HG03175 (cell line): ENCODE data around the gene SULT1C4.

Source experiments
- ATAC-seq: cut with Tn5 transposase; IDR thresholded peaks from one replicate; pipeline ENCODE4 v1.9.1; 2021; ENCODE audit warnings: mild to moderate bottlenecking, moderate library complexity; ENCODE audit not compliant: unreplicated experiment

Gene SULT1C4

GRCh38 chr2:108369153-108369552 is 8.6 kb upstream of the SULT1C4 start:
- ATAC-seq: no peak

- no peak for ATAC-seq
Measured at GRCh38 chr2:108370080-108370479, 7.7 kb upstream of the SULT1C4 start.

- no peak for ATAC-seq
Measured at GRCh38 chr2:108376774-108377173, 980 bp upstream of the SULT1C4 start.

GRCh38 chr2:108377401-108377800 is 353 bp upstream of the SULT1C4 start:
- ATAC-seq: no peak

- ATAC-seq: no peak
Measured at GRCh38 chr2:108378851-108379250, 1.1 kb downstream of the SULT1C4 start.

GRCh38 chr2:108382196-108382595 is 4.4 kb downstream of the SULT1C4 start:
- no peak for ATAC-seq

- no peak for ATAC-seq
Measured at GRCh38 chr2:108383146-108383830, 5.5 kb downstream of the SULT1C4 start.

GRCh38 chr2:108384662-108385393 is 7.1 kb downstream of the SULT1C4 start:
- no peak for ATAC-seq

GRCh38 chr2:108385411-108386071 is 7.8 kb downstream of the SULT1C4 start:
- peak; percentile 78 for ATAC-seq

GRCh38 chr2:108388045-108388444 is 10.3 kb downstream of the SULT1C4 start:
- ATAC-seq: no peak

GRCh38 chr2:108390340-108390739 is 12.6 kb downstream of the SULT1C4 start:
- no peak for ATAC-seq

- no peak for ATAC-seq
Measured at GRCh38 chr2:108392029-108392428, 14.3 kb downstream of the SULT1C4 start.

- ATAC-seq: no peak
Measured at GRCh38 chr2:108393197-108393596, 15.4 kb downstream of the SULT1C4 start.

GRCh38 chr2:108395155-108395554 is 17.4 kb downstream of the SULT1C4 start:
- ATAC-seq: no peak

GRCh38 chr2:108396845-108397244 is 19.1 kb downstream of the SULT1C4 start:
- ATAC-seq: no peak

GRCh38 chr2:108399479-108399878 is 21.7 kb downstream of the SULT1C4 start:
- no peak for ATAC-seq

- ATAC-seq: no peak
Measured at GRCh38 chr2:108401800-108402199, 24.0 kb downstream of the SULT1C4 start.

GRCh38 chr2:108403494-108403893 is 25.7 kb downstream of the SULT1C4 start:
- no peak for ATAC-seq

- ATAC-seq: no peak
Measured at GRCh38 chr2:108404784-108405397, 27.1 kb downstream of the SULT1C4 start.

GRCh38 chr2:108407864-108408729 is 30.3 kb downstream of the SULT1C4 start:
- ATAC-seq: no peak

- ATAC-seq: no peak
Measured at GRCh38 chr2:108409768-108410167, 32.0 kb downstream of the SULT1C4 start.
